ENCODE measurements around the gene POLE. TPM values are rescaled to one million over a fixed set of nuclear protein-coding genes. Genes with fewer than 3 reads are reported as not detected.

Gene POLE
- total RNA-seq, 4 donors from 2014 or later = 32.2 to 133 (median 44.4) TPM

- DNase-seq (ENCODE audit: low spot score in 2 of 2) = no peak
- Histone ChIP-seq H3K27ac (no peak overlapping the region), H3K9me3 (peaks cover 0 to 6% (median under 1%) of the 10 kb centered on the region in 4 donors), H3K36me3 (peaks cover 0 to 29% (median 0%) of the 10 kb centered on the region in 3 donors), H3K4me1 (peaks cover 0 to 33% (median 13%) of the 10 kb centered on the region in 4 donors), H3K27me3 (peaks cover 4 to 31% of the 10 kb centered on the region in 2 donors), H3K4me3 (no peak overlapping the region)
- WGBS, 2 donors = 78 to 83% methylated on average over 21 of the region's 21 CpGs
- no peak for TF ChIP-seq POLR2A (IDR thresholded peaks at IDR 0.05)
- no peak for TF ChIP-seq CTCF (IDR thresholded peaks at IDR 0.05)
- TF ChIP-seq EP300 (IDR thresholded peaks at IDR 0.05) = no peak
Observed at GRCh38 chr12:132621657-132622435, 65.3 kb downstream of the POLE start.

- H3K27me3 ChIP-seq = peaks cover 4 to 38% of the 10 kb centered on the region in 2 donors
- H3K9me3 ChIP-seq = peaks cover 0 to 14% (median 3%) of the 10 kb centered on the region in 4 donors
- DNase-seq (ENCODE audit: low spot score in 2 of 2) = no peak
- no peak overlapping the region for H3K4me3 ChIP-seq
- no peak overlapping the region for H3K27ac ChIP-seq
- TF ChIP-seq POLR2A (IDR thresholded peaks at IDR 0.05) (no peak), CTCF (IDR thresholded peaks at IDR 0.05) (no peak), EP300 (IDR thresholded peaks at IDR 0.05) (no peak)
- 71 to 75% methylated on average over 19 to 23 of the region's 28 CpGs for WGBS, 2 donors
- H3K36me3 ChIP-seq = peaks cover 0 to 25% (median 0%) of the 10 kb centered on the region in 3 donors
- peaks cover 0 to 33% (median 13%) of the 10 kb centered on the region in 4 donors for H3K4me1 ChIP-seq
Observed at GRCh38 chr12:132620899-132621656, 66.1 kb downstream of the POLE start.

- no peak for DNase-seq (ENCODE audit: low spot score in 2 of 2)
- peaks cover 6 to 46% of the 10 kb centered on the region in 2 donors for H3K27me3 ChIP-seq
- peaks cover 0 to 33% (median 13%) of the 10 kb centered on the region in 4 donors for H3K4me1 ChIP-seq
- no peak overlapping the region for H3K4me3 ChIP-seq
- WGBS, 2 donors = 60 to 70% methylated on average over 22 to 27 of the region's 29 CpGs
- no peak overlapping the region for H3K27ac ChIP-seq
- H3K36me3 ChIP-seq = peaks cover 0 to 18% (median 0%) of the 10 kb centered on the region in 3 donors
- TF ChIP-seq POLR2A (IDR thresholded peaks at IDR 0.05) (no peak), CTCF (IDR thresholded peaks at IDR 0.05) (no peak), EP300 (IDR thresholded peaks at IDR 0.05) (no peak)
- H3K9me3 ChIP-seq = peaks cover 0 to 20% (median 3%) of the 10 kb centered on the region in 4 donors
Observed at GRCh38 chr12:132620113-132620898, 66.8 kb downstream of the POLE start.

- Histone ChIP-seq H3K27ac (no peak overlapping the region), H3K27me3 (peaks cover 6 to 54% of the 10 kb centered on the region in 2 donors), H3K9me3 (peaks cover 0 to 20% (median 3%) of the 10 kb centered on the region in 4 donors), H3K36me3 (peaks cover 0 to 10% (median 0%) of the 10 kb centered on the region in 3 donors), H3K4me3 (no peak overlapping the region), H3K4me1 (peaks cover 0 to 38% (median 13%) of the 10 kb centered on the region in 4 donors)
- 15 to 24% methylated on average over 15 to 39 of the region's 53 CpGs for WGBS, 2 donors
- no peak for TF ChIP-seq EP300 (IDR thresholded peaks at IDR 0.05)
- TF ChIP-seq CTCF (IDR thresholded peaks at IDR 0.05) = no peak
- TF ChIP-seq POLR2A (IDR thresholded peaks at IDR 0.05) = no peak
- no peak for DNase-seq (ENCODE audit: low spot score in 2 of 2)
Observed at GRCh38 chr12:132619386-132620112, 67.6 kb downstream of the POLE start.
